GM10248 (cell line): ENCODE data around the gene CASQ2.

ENCODE experiments used
- CTCF ChIA-PET: fragments of 300-600 bp; sonication (Branson Sonifier 250); formaldehyde crosslinking; extraction: SDS; loops from one replicate; lab custom pipeline; 2021; ENCODE audit warnings: antibody characterized with exemption; lab: Yijun Ruan, JAX
- POLR2A ChIA-PET: fragments of 350-650 bp; sonication (Branson Sonifier 250); formaldehyde crosslinking; extraction: SDS; loops from one replicate; lab custom pipeline; 2020; ENCODE audit warnings: antibody characterized with exemption; lab: Yijun Ruan, JAX
- DNase-seq: peaks from one replicate; pipeline ENCODE4 v3.0.0; 2012; ENCODE audit errors: extremely low spot score
- TF ChIP-seq, protein P1 (sequence below): IDR thresholded peaks from 2 replicates; pipeline ENCODE4 v1.5.1; 2012; ENCODE audit warnings: mild to moderate bottlenecking, low read depth; ENCODE audit errors: extremely low read depth, missing control alignments, control extremely low read depth

Gene CASQ2

GRCh38 chr1:115652236-115652788 lies 116.2 kb downstream of the CASQ2 start:
- TF ChIP-seq, protein P1, sequence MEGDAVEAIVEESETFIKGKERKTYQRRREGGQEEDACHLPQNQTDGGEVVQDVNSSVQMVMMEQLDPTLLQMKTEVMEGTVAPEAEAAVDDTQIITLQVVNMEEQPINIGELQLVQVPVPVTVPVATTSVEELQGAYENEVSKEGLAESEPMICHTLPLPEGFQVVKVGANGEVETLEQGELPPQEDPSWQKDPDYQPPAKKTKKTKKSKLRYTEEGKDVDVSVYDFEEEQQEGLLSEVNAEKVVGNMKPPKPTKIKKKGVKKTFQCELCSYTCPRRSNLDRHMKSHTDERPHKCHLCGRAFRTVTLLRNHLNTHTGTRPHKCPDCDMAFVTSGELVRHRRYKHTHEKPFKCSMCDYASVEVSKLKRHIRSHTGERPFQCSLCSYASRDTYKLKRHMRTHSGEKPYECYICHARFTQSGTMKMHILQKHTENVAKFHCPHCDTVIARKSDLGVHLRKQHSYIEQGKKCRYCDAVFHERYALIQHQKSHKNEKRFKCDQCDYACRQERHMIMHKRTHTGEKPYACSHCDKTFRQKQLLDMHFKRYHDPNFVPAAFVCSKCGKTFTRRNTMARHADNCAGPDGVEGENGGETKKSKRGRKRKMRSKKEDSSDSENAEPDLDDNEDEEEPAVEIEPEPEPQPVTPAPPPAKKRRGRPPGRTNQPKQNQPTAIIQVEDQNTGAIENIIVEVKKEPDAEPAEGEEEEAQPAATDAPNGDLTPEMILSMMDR, result no peak

GRCh38 chr1:115651391-115651790 lies 117.1 kb downstream of the CASQ2 start:
- CTCF ChIA-PET, result no interaction called here
- TF ChIP-seq, protein P1, result no peak
- POLR2A ChIA-PET, result no interaction called here
- DNase-seq, result no peak

More at GRCh38 chr1:115652236-115652788, 116.2 kb downstream of the CASQ2 start:
- POLR2A ChIA-PET, result no interaction called here
- CTCF ChIA-PET, result interaction anchor here (1.0 to 2.4 kb wide), 3 partner anchors 11 to 28 kb away, joined by 3 to 8 read pairs (median 3); no protein-coding TSS in a partner anchor
- DNase-seq, result no peak

DNA sequence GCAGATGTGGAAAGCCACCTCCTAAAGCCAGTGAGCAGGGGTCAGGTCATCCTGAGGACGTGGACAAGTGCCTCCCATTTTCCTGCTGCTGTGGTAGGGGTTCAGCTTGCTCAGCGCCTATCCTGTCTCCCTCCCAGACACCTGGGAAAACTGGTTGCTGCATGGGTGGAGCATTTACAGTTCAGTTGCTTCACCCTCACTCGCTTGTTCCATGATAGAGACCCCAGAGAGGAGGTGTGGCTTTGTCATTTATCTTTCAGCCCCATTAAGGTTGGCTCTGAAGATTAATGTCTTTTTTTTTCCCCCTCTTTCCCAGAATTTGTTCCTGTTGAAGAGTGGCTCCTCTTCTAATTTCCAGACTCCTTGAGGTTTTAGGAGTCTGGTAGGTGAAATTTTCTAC lies 117.6 kb downstream of the CASQ2 start:
- TF ChIP-seq, protein P1, result no peak
- ChIA-PET CTCF (no interaction called here), POLR2A (no interaction called here)
- no peak for DNase-seq
